ENCODE measurements around the gene TAT.

Gene TAT

DNA sequence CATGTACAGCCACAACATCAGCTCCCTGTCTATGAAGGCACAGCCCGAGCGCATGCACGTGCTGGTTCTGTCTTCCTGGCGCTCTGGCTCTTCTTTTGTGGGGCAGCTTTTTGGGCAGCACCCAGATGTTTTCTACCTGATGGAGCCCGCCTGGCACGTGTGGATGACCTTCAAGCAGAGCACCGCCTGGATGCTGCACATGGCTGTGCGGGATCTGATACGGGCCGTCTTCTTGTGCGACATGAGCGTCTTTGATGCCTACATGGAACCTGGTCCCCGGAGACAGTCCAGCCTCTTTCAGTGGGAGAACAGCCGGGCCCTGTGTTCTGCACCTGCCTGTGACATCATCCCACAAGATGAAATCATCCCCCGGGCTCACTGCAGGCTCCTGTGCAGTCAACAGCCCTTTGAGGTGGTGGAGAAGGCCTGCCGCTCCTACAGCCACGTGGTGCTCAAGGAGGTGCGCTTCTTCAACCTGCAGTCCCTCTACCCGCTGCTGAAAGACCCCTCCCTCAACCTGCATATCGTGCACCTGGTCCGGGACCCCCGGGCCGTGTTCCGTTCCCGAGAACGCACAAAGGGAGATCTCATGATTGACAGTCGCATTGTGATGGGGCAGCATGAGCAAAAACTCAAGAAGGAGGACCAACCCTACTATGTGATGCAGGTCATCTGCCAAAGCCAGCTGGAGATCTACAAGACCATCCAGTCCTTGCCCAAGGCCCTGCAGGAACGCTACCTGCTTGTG, 40.0 kb downstream of the TAT start:
- no peak for DNase-seq

DNA sequence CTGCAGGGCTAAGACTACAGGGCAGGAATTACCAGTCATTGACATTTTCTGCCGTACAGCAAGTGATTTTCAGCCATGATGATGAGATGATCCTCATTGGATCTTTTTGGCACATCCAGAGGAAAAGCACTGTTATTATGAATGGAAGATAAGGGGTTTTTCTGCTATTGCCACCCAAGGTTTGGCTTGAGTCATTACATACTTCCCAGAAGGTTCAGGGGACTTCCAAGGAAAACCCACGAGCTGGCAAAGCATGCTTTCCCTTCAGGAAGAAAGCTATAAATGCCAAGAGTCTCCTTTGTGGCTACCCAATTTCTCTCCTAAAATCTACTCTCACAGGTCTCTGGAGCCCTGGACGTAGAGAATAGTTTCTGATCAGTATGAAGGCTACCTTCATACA, 44.5 kb downstream of the TAT start:
- DNase-seq: no peak

GRCh38 chr16:71528863-71529262, 48.0 kb downstream of the TAT start:
- DNase-seq: no peak

- DNase-seq: no peak
Observed at GRCh38 chr16:71528257-71528656, 48.6 kb downstream of the TAT start.

- peak; percentile 80 for DNase-seq
Observed at GRCh38 chr16:71526111-71526631, 50.7 kb downstream of the TAT start, which contains the start of gene CHST4. TSS of gene CHST4 (plus strand) at chr16:71526426. CDS start at chr16:71536678, 10,252 bp downstream.

- DNase-seq: no peak
Observed at GRCh38 chr16:71524566-71525553, 52.0 kb downstream of the TAT start.

- no peak for DNase-seq
Observed at GRCh38 chr16:71520550-71520949, 56.3 kb downstream of the TAT start.

All from NCI-H526 (cell line).